MCF 10A (cell line): ENCODE measurements around the gene DCP1B. TPM values are rescaled to one million over a fixed set of nuclear protein-coding genes. Genes with fewer than 3 reads are reported as not detected.
A peak's percentile ranks its signal among the peaks of the same experiment; 100 is the strongest.

Source experiments
- BruUV-seq: library from RNA; stranded (reverse); fragments of 400-500 nt; replicated peaks from 2 replicates; lab custom pipeline; 2021; lab: Mats Ljungman, UMichigan
- CTCF ChIA-PET: fragments of 300-600 bp; sonication (Branson Sonifier 250); formaldehyde crosslinking; extraction: SDS; loops from one replicate; lab custom pipeline; 2021; ENCODE audit warnings: antibody characterized with exemption, inconsistent platforms; lab: Yijun Ruan, JAX
- POLR2A ChIA-PET: fragments of 300-600, 350-650 bp; sonication (Branson Sonifier 250); formaldehyde crosslinking; extraction: SDS; loops from one replicate; lab custom pipeline; 2020; ENCODE audit warnings: antibody characterized with exemption, inconsistent platforms; lab: Yijun Ruan, JAX
- DNase-seq: peaks from one replicate; pipeline ENCODE4 v3.0.0-alpha.2; 2018; ENCODE audit not compliant: unreplicated experiment
- H3K27ac Mint-ChIP-seq: one replicate; pipeline ENCODE4 v1.8.0; 2022; ENCODE audit warnings: mild to moderate bottlenecking, low read depth, mixed read lengths; ENCODE audit not compliant: unreplicated experiment
- H3K27me3 Mint-ChIP-seq: one replicate; pipeline ENCODE4 v1.8.0; 2022; ENCODE audit warnings: mixed read lengths; ENCODE audit not compliant: insufficient read depth, unreplicated experiment
- H3K36me3 Mint-ChIP-seq: one replicate; pipeline ENCODE4 v1.8.0; 2022; ENCODE audit warnings: mild to moderate bottlenecking, moderate library complexity, mixed read lengths; ENCODE audit not compliant: insufficient read depth, unreplicated experiment
- H3K4me1 Mint-ChIP-seq: one replicate; pipeline ENCODE4 v1.8.0; 2022; ENCODE audit warnings: mixed read lengths; ENCODE audit not compliant: insufficient read depth, unreplicated experiment
- H3K4me3 Mint-ChIP-seq: one replicate; pipeline ENCODE4 v1.8.0; 2022; ENCODE audit warnings: mild to moderate bottlenecking, moderate library complexity, mixed read lengths; ENCODE audit not compliant: unreplicated experiment
- H3K9me3 Mint-ChIP-seq: one replicate; pipeline ENCODE4 v1.8.0; 2022; ENCODE audit warnings: mixed read lengths; ENCODE audit not compliant: unreplicated experiment
- CTCF ChIP-seq: fragments of 200-600 bp; IDR thresholded peaks from one replicate; pipeline ENCODE4 v1.8.0; 2022; ENCODE audit warnings: antibody characterized with exemption, mild to moderate bottlenecking; ENCODE audit not compliant: unreplicated experiment
- intact Hi-C: fragments of 100-400 bp; cut with micrococcal nuclease; formaldehyde crosslinking; loops from 2 replicates; pipeline ENCODE4 v1.14.1; 2022
- total RNA-seq: library from RNA; stranded (reverse); gene quantifications from 2 replicates; pipeline ENCODE4 v1.2.3, GENCODE V29; 2022

DCP1B gene
- total RNA-seq, 1 experiment from 2014 or later = 5.5 TPM

DNA sequence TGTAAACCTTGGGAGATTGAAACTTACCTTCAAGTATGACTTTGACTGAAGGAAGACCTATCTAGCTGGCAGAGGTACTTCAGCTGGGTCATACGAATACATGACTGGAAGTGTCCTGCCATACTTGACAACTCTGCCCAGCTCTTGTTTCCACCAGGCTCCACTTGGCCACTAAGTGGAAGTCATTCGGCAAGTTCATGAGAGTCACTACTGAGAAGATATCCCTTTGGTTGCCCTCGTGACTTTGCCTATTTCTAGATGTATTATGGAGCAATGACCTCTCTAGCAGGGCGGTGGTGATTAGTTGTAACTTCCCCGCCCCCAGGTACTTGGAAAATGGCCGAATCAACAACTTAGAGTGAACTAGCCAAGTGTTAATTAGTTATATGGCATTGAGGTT lies 39.9 kb upstream of the DCP1B start:
- ChIA-PET POLR2A (no interaction called here), CTCF (no interaction called here)
- H3K27me3 Mint-ChIP-seq = peaks cover 58% of the 10 kb centered on the region
- intact Hi-C loops = no loop called here
- no peaks in the 10 kb centered on the region for H3K4me1 Mint-ChIP-seq
- no TSS peak for BruUV-seq
- no peak overlapping the region for H3K4me3 Mint-ChIP-seq
- H3K27ac Mint-ChIP-seq = no peak overlapping the region
- H3K9me3 Mint-ChIP-seq = no peaks in the 10 kb centered on the region
- no peak for DNase-seq
- no peaks in the 10 kb centered on the region for H3K36me3 Mint-ChIP-seq
- no peak for TF ChIP-seq CTCF

GRCh38 chr12:2043054-2043453 lies 38.8 kb upstream of the DCP1B start:
- Mint-ChIP-seq H3K9me3 (no peaks in the 10 kb centered on the region), H3K27ac (no peak overlapping the region), H3K4me3 (no peak overlapping the region), H3K4me1 (no peaks in the 10 kb centered on the region), H3K36me3 (no peaks in the 10 kb centered on the region), H3K27me3 (peaks cover 58% of the 10 kb centered on the region)
- DNase-seq = no peak
- TF ChIP-seq CTCF = no peak
- intact Hi-C loops = no loop called here
- ChIA-PET POLR2A (no interaction called here), CTCF (interaction anchor here (1.0 to 1.3 kb wide), 2 partner anchors 9 to 242 kb away, joined by 3 read pairs; no protein-coding TSS in a partner anchor)
- BruUV-seq = no TSS peak

- H3K27me3 Mint-ChIP-seq = peaks cover 80% of the 10 kb centered on the region
- no peak for TF ChIP-seq CTCF
- intact Hi-C loops = loop anchor here (10.0 kb wide), 1 partner anchor 94 kb away; no protein-coding TSS in a partner anchor
Observed at GRCh38 chr12:2039034-2039433, 34.8 kb upstream of the DCP1B start.

DNA sequence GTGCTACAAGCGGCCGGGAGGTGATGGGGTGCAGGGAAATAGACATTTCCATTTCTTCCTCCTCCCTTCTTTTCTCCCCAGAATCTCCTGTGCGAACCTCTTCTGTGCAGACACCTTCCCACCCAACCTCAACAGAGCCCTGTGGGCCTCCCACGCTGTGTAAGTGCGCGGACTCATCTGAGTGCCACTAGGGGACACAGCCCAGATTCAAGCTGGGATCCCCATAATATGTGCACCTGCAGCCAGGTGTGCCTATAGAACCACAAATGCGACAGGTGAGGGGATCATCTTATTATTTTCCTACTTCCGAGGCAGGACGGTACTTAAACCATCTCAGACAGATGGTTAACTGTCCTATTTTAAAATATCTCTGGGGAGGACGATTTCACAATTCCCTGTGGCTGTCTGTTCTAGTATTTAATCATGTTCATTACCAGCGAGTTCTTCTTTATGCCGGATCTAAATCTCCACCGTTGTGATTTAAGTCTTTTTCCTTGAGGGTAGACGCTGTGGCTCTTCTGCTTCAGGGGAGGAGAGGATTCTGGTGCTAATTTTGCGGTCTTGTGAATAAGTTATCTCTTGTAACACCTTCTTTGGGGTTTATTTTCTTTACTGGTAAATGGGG lies 31.3 kb upstream of the DCP1B start:
- H3K9me3 Mint-ChIP-seq = no peaks in the 10 kb centered on the region
- intact Hi-C loops = loop anchor here (1.0 to 10.0 kb wide), 2 partner anchors 91 to 239 kb away; no protein-coding TSS in a partner anchor

More at GRCh38 chr12:2039034-2039433, 34.8 kb upstream of the DCP1B start:
- no peak overlapping the region for H3K27ac Mint-ChIP-seq
- CTCF ChIA-PET = interaction anchor here (0.7 kb wide), 1 partner anchor 99 kb away, joined by 3 read pairs; no protein-coding TSS in a partner anchor
- DNase-seq = no peak
- H3K9me3 Mint-ChIP-seq = no peaks in the 10 kb centered on the region
- no peak overlapping the region for H3K4me3 Mint-ChIP-seq
- no TSS peak for BruUV-seq
- peaks cover 6% of the 10 kb centered on the region for H3K36me3 Mint-ChIP-seq
- POLR2A ChIA-PET = no interaction called here
- H3K4me1 Mint-ChIP-seq = peaks cover 5% of the 10 kb centered on the region

More for the DNA sequence above, 31.3 kb upstream of the DCP1B start:
- no peak for DNase-seq
- BruUV-seq = no TSS peak
- Mint-ChIP-seq H3K4me1 (peaks cover 5% of the 10 kb centered on the region), H3K27me3 (peaks cover 94% of the 10 kb centered on the region), H3K4me3 (peak overlapping the region; percentile 40), H3K36me3 (peaks cover 6% of the 10 kb centered on the region), H3K27ac (no peak overlapping the region)
- CTCF ChIA-PET = interaction anchor here (0.6 to 2.0 kb wide), 11 partner anchors 10 to 255 kb away, joined by 3 to 12 read pairs (median 6); no protein-coding TSS in a partner anchor
- POLR2A ChIA-PET = interaction anchor here (0.6 kb wide), 1 partner anchor 260 kb away, joined by 3 read pairs; no protein-coding TSS in a partner anchor
- TF ChIP-seq CTCF = no peak
